Ishikawa (cell line): ENCODE measurements around the gene DDAH1.

ENCODE experiments used
- CEBPB ChIP-seq: IDR thresholded peaks from 2 replicates; pipeline ENCODE4 v1.6.1; 2012
- EP300 ChIP-seq: IDR thresholded peaks from 2 replicates; pipeline ENCODE4 v1.6.1; 2012; ENCODE audit warnings: borderline replicate concordance
- TF ChIP-seq, protein P1 (sequence below): IDR thresholded peaks from 2 replicates; pipeline ENCODE4 v1.6.1; 2012; ENCODE audit warnings: low read depth, mild to moderate bottlenecking
- TF ChIP-seq, protein P2 (sequence below): IDR thresholded peaks from 2 replicates; pipeline ENCODE4 v1.6.1; 2012

DNA sequence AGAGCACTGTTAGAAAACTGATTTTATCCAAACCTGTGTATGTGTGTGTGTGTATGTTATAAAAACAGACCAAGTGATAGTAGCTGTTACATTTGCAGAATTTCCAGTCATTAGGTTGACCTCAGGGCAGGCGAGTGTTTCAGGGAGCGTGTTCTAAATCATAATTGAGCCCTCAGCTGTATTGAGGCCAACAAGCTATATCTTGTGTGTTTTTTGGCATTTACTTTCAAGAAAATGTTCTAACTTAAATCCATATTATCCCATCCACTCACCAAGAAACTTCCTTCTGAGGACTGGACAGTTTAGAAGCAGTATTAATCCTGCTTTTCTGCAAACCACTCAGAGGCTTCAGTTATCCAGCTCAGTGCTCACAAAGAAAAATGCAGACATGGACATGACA lies 12.0 kb downstream of the DDAH1 start:
- TF ChIP-seq, protein P1, sequence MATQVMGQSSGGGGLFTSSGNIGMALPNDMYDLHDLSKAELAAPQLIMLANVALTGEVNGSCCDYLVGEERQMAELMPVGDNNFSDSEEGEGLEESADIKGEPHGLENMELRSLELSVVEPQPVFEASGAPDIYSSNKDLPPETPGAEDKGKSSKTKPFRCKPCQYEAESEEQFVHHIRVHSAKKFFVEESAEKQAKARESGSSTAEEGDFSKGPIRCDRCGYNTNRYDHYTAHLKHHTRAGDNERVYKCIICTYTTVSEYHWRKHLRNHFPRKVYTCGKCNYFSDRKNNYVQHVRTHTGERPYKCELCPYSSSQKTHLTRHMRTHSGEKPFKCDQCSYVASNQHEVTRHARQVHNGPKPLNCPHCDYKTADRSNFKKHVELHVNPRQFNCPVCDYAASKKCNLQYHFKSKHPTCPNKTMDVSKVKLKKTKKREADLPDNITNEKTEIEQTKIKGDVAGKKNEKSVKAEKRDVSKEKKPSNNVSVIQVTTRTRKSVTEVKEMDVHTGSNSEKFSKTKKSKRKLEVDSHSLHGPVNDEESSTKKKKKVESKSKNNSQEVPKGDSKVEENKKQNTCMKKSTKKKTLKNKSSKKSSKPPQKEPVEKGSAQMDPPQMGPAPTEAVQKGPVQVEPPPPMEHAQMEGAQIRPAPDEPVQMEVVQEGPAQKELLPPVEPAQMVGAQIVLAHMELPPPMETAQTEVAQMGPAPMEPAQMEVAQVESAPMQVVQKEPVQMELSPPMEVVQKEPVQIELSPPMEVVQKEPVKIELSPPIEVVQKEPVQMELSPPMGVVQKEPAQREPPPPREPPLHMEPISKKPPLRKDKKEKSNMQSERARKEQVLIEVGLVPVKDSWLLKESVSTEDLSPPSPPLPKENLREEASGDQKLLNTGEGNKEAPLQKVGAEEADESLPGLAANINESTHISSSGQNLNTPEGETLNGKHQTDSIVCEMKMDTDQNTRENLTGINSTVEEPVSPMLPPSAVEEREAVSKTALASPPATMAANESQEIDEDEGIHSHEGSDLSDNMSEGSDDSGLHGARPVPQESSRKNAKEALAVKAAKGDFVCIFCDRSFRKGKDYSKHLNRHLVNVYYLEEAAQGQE, result no peak
- no peak for TF ChIP-seq EP300
- TF ChIP-seq, protein P2, sequence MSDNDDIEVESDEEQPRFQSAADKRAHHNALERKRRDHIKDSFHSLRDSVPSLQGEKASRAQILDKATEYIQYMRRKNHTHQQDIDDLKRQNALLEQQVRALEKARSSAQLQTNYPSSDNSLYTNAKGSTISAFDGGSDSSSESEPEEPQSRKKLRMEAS, result no peak
- no peak for TF ChIP-seq CEBPB
